SU-DHL-6 (cell line): Measurements from ENCODE around the gene RNF4.

Experiments used
- H2AFZ ChIP-seq: fragments of 200-600 bp; sonication (generic); 2 replicates; pipeline ENCODE4 v1.6.1; 2014; ENCODE audit warnings: low read depth, mild to moderate bottlenecking, moderate library complexity, mixed read lengths, antibody characterized with exemption, low read length; ENCODE audit not compliant: severe bottlenecking
- H3F3A ChIP-seq: fragments of 200-600 bp; shearing (Covaris generic); 2 replicates; pipeline ENCODE4 v1.6.0; 2016; ENCODE audit warnings: antibody characterized with exemption, mild to moderate bottlenecking; ENCODE audit not compliant: insufficient read depth
- H3K27ac ChIP-seq: fragments of 200-600 bp; sonication (generic); 2 replicates; pipeline ENCODE4 v1.5.1; 2016; ENCODE audit warnings: low read depth, mild to moderate bottlenecking, low read length, moderate library complexity, mixed read lengths
- H3K27me3 ChIP-seq: fragments of 200-600 bp; sonication (generic), shearing (Covaris generic); 2 replicates; pipeline ENCODE4 v1.6.0; 2014; ENCODE audit warnings: mild to moderate bottlenecking, low read length
- H3K36me3 ChIP-seq: fragments of 200-600 bp; sonication (generic); 2 replicates; pipeline ENCODE4 v1.6.1; 2014; ENCODE audit warnings: mild to moderate bottlenecking, low read length, mixed read lengths
- H3K4me2 ChIP-seq: fragments of 300-600, 200-600 bp; shearing (Covaris generic), sonication (generic); 2 replicates; pipeline ENCODE4 v1.6.0; 2014; ENCODE audit warnings: low read length, low read depth, mild to moderate bottlenecking; ENCODE audit not compliant: poor library complexity, severe bottlenecking
- H3K4me3 ChIP-seq: fragments of 200-600 bp; sonication (generic); 2 replicates; pipeline ENCODE4 v1.5.1; 2014; ENCODE audit warnings: antibody characterized with exemption, low read length, mild to moderate bottlenecking, mixed read lengths; ENCODE audit not compliant: insufficient read depth, poor library complexity, severe bottlenecking
- H3K79me2 ChIP-seq: fragments of 200-600 bp; sonication (generic); 2 replicates; pipeline ENCODE4 v1.6.1; 2014; ENCODE audit warnings: mild to moderate bottlenecking, low read length, moderate library complexity; ENCODE audit not compliant: insufficient read depth
- H3K9ac ChIP-seq: fragments of 200-600 bp; sonication (generic); 2 replicates; pipeline ENCODE4 v1.7.0; 2014; ENCODE audit warnings: mild to moderate bottlenecking, low read length
- H3K9me2 ChIP-seq: fragments of 200-600 bp; sonication (generic); replicated peaks from 2 replicates; pipeline ENCODE4 v1.6.1; 2014; ENCODE audit warnings: low read length; ENCODE audit not compliant: insufficient read depth
- H3K9me3 ChIP-seq: fragments of 200-600 bp; sonication (generic); 2 replicates; pipeline ENCODE4 v1.6.1; 2014; ENCODE audit warnings: low read length, mixed read lengths; ENCODE audit not compliant: insufficient read depth
- H4K20me1 ChIP-seq: fragments of 200-600 bp; sonication (generic); 2 replicates; pipeline ENCODE4 v1.6.1; 2014; ENCODE audit warnings: low read depth, mild to moderate bottlenecking, antibody characterized with exemption, low read length, moderate library complexity, mixed read lengths
- CTCF ChIP-seq: fragments of 200-600 bp; sonication (generic); IDR thresholded peaks from one replicate; pipeline ENCODE4 v1.5.1; 2017; ENCODE audit warnings: antibody characterized with exemption, mild to moderate bottlenecking, low read length, moderate library complexity; ENCODE audit not compliant: insufficient read depth, poor library complexity, severe bottlenecking
- EZH2phosphoT487 ChIP-seq: fragments of 200-600 bp; sonication (generic), shearing (Covaris generic); conservative IDR thresholded peaks from 2 replicates; pipeline ENCODE4 v1.6.1; 2018; ENCODE audit warnings: mild to moderate bottlenecking, antibody characterized with exemption, low read length, moderate library complexity, mixed read lengths

Gene RNF4

DNA sequence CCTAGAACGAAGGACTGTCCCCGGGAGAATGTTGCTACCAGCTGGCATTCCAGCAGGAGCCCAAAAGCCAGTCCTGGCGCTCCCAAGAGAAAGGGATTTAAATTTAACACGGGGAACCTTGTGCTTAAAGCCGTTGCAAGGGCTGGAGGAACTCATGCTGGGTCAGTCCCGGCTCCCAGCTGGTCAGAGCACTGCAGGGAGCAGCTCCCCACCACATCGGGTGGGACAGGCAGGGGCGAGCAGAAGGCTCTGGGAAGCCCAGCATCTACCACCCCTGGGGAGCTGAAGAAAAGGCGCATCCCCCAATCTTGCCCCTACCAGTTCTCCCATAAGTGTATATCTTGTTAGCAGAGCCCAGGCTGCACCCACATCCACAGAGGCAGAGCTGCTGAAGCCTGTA is 34.5 kb upstream of the RNF4 start:
- H3K4me3 ChIP-seq: no peak overlapping the region

DNA sequence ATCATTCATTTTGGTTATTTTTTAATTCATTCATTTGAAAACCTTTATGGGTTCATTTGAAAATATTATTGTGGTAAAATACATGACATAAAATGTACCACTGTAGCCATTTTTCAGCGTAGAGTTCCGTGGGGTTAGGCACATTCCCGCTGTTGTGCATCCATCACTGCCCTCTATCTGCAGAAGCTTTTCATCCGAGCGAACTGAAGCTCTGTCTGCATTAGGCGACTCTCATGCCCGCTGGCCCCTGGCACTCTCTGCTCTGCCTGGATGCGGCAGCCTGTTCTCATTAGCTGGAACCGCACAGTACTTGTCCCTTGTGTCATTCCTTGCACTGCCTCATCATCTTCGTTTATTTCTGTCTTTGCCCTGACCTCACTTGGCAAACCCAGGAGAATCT is 32.6 kb upstream of the RNF4 start:
- Histone ChIP-seq H3K27ac (no peak overlapping the region), H3K9me3 (no peaks in the 10 kb centered on the region), H2AFZ (no peak overlapping the region), H3K9me2 (no peaks in the 10 kb centered on the region), H3K4me2 (no peak overlapping the region), H3K79me2 (no peaks in the 10 kb centered on the region), H4K20me1 (no peaks in the 10 kb centered on the region), H3K27me3 (no peaks in the 10 kb centered on the region), H3K36me3 (no peaks in the 10 kb centered on the region), H3F3A (no peaks in the 10 kb centered on the region), H3K4me3 (no peak overlapping the region), H3K9ac (no peak overlapping the region)
- TF ChIP-seq EZH2phosphoT487 (no peak), CTCF (no peak)

More for the DNA sequence above, 34.5 kb upstream of the RNF4 start:
- no peak overlapping the region for H3K4me2 ChIP-seq
- H3K9me3 ChIP-seq: no peaks in the 10 kb centered on the region
- H3K9ac ChIP-seq: no peak overlapping the region
- H3K79me2 ChIP-seq: no peaks in the 10 kb centered on the region
- no peaks in the 10 kb centered on the region for H3K9me2 ChIP-seq
- no peak overlapping the region for H2AFZ ChIP-seq
- TF ChIP-seq CTCF: no peak
- no peak for TF ChIP-seq EZH2phosphoT487
- H3K36me3 ChIP-seq: no peaks in the 10 kb centered on the region
- H4K20me1 ChIP-seq: no peaks in the 10 kb centered on the region
- H3F3A ChIP-seq: no peaks in the 10 kb centered on the region
- H3K27me3 ChIP-seq: no peaks in the 10 kb centered on the region
- H3K27ac ChIP-seq: no peak overlapping the region

DNA sequence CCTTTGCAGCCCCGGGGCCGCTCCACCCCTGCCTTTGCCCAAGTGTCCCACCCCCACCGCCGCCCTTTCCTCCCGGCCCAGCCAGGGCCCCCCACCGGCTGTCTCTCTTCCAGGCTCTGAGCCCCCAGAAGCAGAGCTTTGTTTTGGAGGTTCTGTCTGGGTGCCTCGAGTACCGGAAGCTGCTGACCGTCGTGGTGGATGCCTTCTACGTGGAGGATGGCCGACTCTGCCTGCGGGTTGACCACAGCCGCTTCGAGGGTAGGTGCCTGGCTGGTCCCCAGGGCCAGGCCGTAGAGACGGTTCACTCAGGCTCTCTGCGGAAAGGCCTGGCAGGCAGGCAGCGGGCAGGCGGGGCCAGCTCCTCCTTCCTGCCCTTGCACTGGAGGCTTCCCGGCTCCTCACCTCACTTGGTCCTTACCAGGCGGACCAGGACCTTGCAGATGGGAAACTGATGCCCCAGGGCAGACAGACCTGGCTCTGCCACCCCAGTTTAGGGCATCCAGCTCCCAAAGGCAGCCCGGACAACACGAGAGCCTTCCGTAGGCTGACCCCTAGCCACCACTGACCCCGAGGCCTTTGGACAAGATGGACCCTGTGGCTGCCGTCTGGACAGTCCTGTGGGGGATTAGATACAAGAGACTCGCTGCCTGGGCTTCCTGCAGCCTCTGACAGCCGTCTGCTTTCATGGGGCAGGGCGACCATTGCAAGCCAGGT is 32.0 kb upstream of the RNF4 start:
- no peaks in the 10 kb centered on the region for H3F3A ChIP-seq
- no peak overlapping the region for H2AFZ ChIP-seq
- H3K9me2 ChIP-seq: no peaks in the 10 kb centered on the region
- no peaks in the 10 kb centered on the region for H3K36me3 ChIP-seq
- H3K79me2 ChIP-seq: no peaks in the 10 kb centered on the region
- H3K4me3 ChIP-seq: no peak overlapping the region
- no peaks in the 10 kb centered on the region for H3K27me3 ChIP-seq
- H4K20me1 ChIP-seq: no peaks in the 10 kb centered on the region
- no peak overlapping the region for H3K27ac ChIP-seq
- H3K9me3 ChIP-seq: no peaks in the 10 kb centered on the region
- TF ChIP-seq CTCF (no peak), EZH2phosphoT487 (no peak)
- H3K4me2 ChIP-seq: no peak overlapping the region
- no peak overlapping the region for H3K9ac ChIP-seq
